PC-3 (cell line): ENCODE data around the gene SLC38A3.

ENCODE experiments used
- EZH2 ChIP-seq: fragments of 300-600 bp; sonication (generic); IDR thresholded peaks from one replicate; pipeline ENCODE4 v1.6.1; 2017; ENCODE audit warnings: antibody characterized with exemption, mild to moderate bottlenecking, low read length; ENCODE audit not compliant: unreplicated experiment
- EZH2phosphoT487 ChIP-seq: fragments of 300-600 bp; sonication (generic); IDR thresholded peaks from 2 replicates; pipeline ENCODE4 v1.6.1; 2018; ENCODE audit warnings: mild to moderate bottlenecking, antibody characterized with exemption, low read length, borderline replicate concordance
- TF ChIP-seq, protein P1 (sequence below): fragments of 300-600 bp; sonication (generic); conservative IDR thresholded peaks from 2 replicates; pipeline ENCODE4 v1.5.1; 2017; ENCODE audit warnings: antibody characterized with exemption, low read depth, mild to moderate bottlenecking, low read length

GRCh38 chr3:50158530-50159146 is 46.4 kb upstream of the SLC38A3 start:
- TF ChIP-seq, protein P1, sequence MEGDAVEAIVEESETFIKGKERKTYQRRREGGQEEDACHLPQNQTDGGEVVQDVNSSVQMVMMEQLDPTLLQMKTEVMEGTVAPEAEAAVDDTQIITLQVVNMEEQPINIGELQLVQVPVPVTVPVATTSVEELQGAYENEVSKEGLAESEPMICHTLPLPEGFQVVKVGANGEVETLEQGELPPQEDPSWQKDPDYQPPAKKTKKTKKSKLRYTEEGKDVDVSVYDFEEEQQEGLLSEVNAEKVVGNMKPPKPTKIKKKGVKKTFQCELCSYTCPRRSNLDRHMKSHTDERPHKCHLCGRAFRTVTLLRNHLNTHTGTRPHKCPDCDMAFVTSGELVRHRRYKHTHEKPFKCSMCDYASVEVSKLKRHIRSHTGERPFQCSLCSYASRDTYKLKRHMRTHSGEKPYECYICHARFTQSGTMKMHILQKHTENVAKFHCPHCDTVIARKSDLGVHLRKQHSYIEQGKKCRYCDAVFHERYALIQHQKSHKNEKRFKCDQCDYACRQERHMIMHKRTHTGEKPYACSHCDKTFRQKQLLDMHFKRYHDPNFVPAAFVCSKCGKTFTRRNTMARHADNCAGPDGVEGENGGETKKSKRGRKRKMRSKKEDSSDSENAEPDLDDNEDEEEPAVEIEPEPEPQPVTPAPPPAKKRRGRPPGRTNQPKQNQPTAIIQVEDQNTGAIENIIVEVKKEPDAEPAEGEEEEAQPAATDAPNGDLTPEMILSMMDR = 0 out of 2 replicates have a peak, but pooled peaks have one; percentile 16
- TF ChIP-seq EZH2 (no peak), EZH2phosphoT487 (no peak)
